ENCODE data around the gene KANK2. TPM values are rescaled to one million over a fixed set of nuclear protein-coding genes. Genes with fewer than 3 reads are reported as not detected.

The KANK2 gene
- total RNA-seq, 6 experiments from 2014 or later = 36.3 to 65.4 (median 50.4) TPM

- H3K4me3 ChIP-seq = no peak overlapping the region
- ATAC-seq = peak in 1 of 4 donors; percentile 0
- WGBS (ENCODE audit: insufficient coverage, low coverage, low lambda C conversion rate, missing lambda C conversion rate) = 54% methylated on average over 5 of the region's 5 CpGs
- no peak for TF ChIP-seq POLR2A (IDR thresholded peaks at IDR 0.05)
- TF ChIP-seq CTCF (IDR thresholded peaks at IDR 0.05) = no peak
- peaks cover 0 to 10% (median 0%) of the 10 kb centered on the region in 4 donors for H3K36me3 ChIP-seq
- intact Hi-C loops (cut with DNase I) = no loop called here
- H3K4me1 ChIP-seq = peaks cover 0 to 43% (median 12%) of the 10 kb centered on the region in 4 donors
- H3K27ac ChIP-seq = peak overlapping the region in 1 of 3 donors; percentile 91
- DNase-seq = no peak
- H3K27me3 ChIP-seq = no peaks in the 10 kb centered on the region
- H3K9me3 ChIP-seq = no peaks in the 10 kb centered on the region
Observed at GRCh38 chr19:11234486-11235075, 37.2 kb upstream of the KANK2 start.

- no peak overlapping the region for H3K27ac ChIP-seq
- H3K36me3 ChIP-seq = peaks cover 0 to 10% (median 0%) of the 10 kb centered on the region in 4 donors
- H3K4me1 ChIP-seq = peaks cover 0 to 30% (median 6%) of the 10 kb centered on the region in 4 donors
- WGBS (ENCODE audit: insufficient coverage, low coverage, low lambda C conversion rate, missing lambda C conversion rate) = 48% methylated on average over 5 of the region's 15 CpGs
- TF ChIP-seq CTCF (IDR thresholded peaks at IDR 0.05) = no peak
- no peak for TF ChIP-seq POLR2A (IDR thresholded peaks at IDR 0.05)
- H3K4me3 ChIP-seq = no peak overlapping the region
- DNase-seq = no peak
- intact Hi-C loops (cut with DNase I) = no loop called here
- H3K27me3 ChIP-seq = no peaks in the 10 kb centered on the region
- H3K9me3 ChIP-seq = no peaks in the 10 kb centered on the region
- ATAC-seq = no peak
Observed at GRCh38 chr19:11233073-11233472, 35.7 kb upstream of the KANK2 start.

- Histone ChIP-seq H3K4me3 (no peak overlapping the region), H3K4me1 (peaks cover 0 to 25% (median 6%) of the 10 kb centered on the region in 4 donors), H3K9me3 (no peaks in the 10 kb centered on the region), H3K27me3 (no peaks in the 10 kb centered on the region), H3K27ac (no peak overlapping the region), H3K36me3 (peaks cover 0 to 10% (median 0%) of the 10 kb centered on the region in 4 donors)
- 67% methylated on average over 4 of the region's 4 CpGs for WGBS (ENCODE audit: insufficient coverage, low coverage, low lambda C conversion rate, missing lambda C conversion rate)
- intact Hi-C loops (cut with DNase I) = no loop called here
- no peak for TF ChIP-seq CTCF (IDR thresholded peaks at IDR 0.05)
- TF ChIP-seq POLR2A (IDR thresholded peaks at IDR 0.05) = no peak
- DNase-seq (no peak), ATAC-seq (no peak)
Observed at GRCh38 chr19:11232555-11232954, 35.2 kb upstream of the KANK2 start.

- peaks cover 0 to 13% (median 4%) of the 10 kb centered on the region in 4 donors for H3K4me1 ChIP-seq
- H3K4me3 ChIP-seq = no peak overlapping the region
- H3K27me3 ChIP-seq = no peaks in the 10 kb centered on the region
- no peak overlapping the region for H3K27ac ChIP-seq
- ATAC-seq (no peak), DNase-seq (no peak)
- intact Hi-C loops (cut with DNase I) = no loop called here
- TF ChIP-seq POLR2A (IDR thresholded peaks at IDR 0.05) (no peak), CTCF (IDR thresholded peaks at IDR 0.05) (no peak)
- H3K9me3 ChIP-seq = no peaks in the 10 kb centered on the region
- H3K36me3 ChIP-seq = peaks cover 0 to 10% (median 0%) of the 10 kb centered on the region in 4 donors
- WGBS (ENCODE audit: insufficient coverage, low coverage, low lambda C conversion rate, missing lambda C conversion rate) = no CpG with 5 or more reads among the region's 7 CpGs
Observed at GRCh38 chr19:11230621-11231386, 33.5 kb upstream of the KANK2 start.

Data from right lobe of liver (tissue), 6 donors.